Neural crest cell (in vitro differentiated cells): ENCODE measurements around the gene JPH3. TPM values are rescaled to one million over a fixed set of nuclear protein-coding genes. Genes with fewer than 3 reads are reported as not detected.

Experiments
- DNase-seq: peaks from one replicate; pipeline ENCODE4 v3.0.0; 2021; ENCODE audit warnings: low read depth, mixed read lengths, low spot score
- H3K27ac Mint-ChIP-seq: one replicate; pipeline ENCODE4 v1.8.0; 2021; ENCODE audit warnings: mild to moderate bottlenecking, mixed read lengths; ENCODE audit not compliant: unreplicated experiment
- H3K27me3 Mint-ChIP-seq: 2 replicates; pipeline ENCODE4 v1.8.0; 2021; ENCODE audit warnings: low read depth, mild to moderate bottlenecking, mixed read lengths
- H3K36me3 Mint-ChIP-seq: 2 replicates; pipeline ENCODE4 v1.8.0; 2021; ENCODE audit warnings: low read depth, mild to moderate bottlenecking, mixed read lengths
- H3K4me1 Mint-ChIP-seq: 2 replicates; pipeline ENCODE4 v1.8.0; 2021; ENCODE audit warnings: mixed read lengths
- H3K4me3 Mint-ChIP-seq: one replicate; pipeline ENCODE4 v1.8.0; 2021; ENCODE audit warnings: mild to moderate bottlenecking, mixed read lengths
- H3K9me3 Mint-ChIP-seq: 2 replicates; pipeline ENCODE4 v1.8.0; 2021; ENCODE audit warnings: mixed read lengths
- CTCF ChIP-seq: fragments of 200-600 bp; sonication (generic); conservative IDR thresholded peaks from 2 replicates; pipeline ENCODE4 v1.5.0; 2021; ENCODE audit warnings: antibody characterized with exemption, mild to moderate bottlenecking
- total RNA-seq: library from RNA; stranded (reverse); gene quantifications from 2 replicates; pipeline ENCODE4 v1.2.1, GENCODE V29; 2021

Gene JPH3
- total RNA-seq, 1 donor from 2014 or later: 9.1 TPM

GRCh38 chr16:87628940-87629339 is 26.6 kb downstream of the JPH3 start:
- H3K27me3 Mint-ChIP-seq: peaks cover 22% of the 10 kb centered on the region
- TF ChIP-seq CTCF: no peak
- DNase-seq: no peak
- no peak overlapping the region for H3K4me3 Mint-ChIP-seq
- no peak overlapping the region for H3K27ac Mint-ChIP-seq
- H3K9me3 Mint-ChIP-seq: peaks cover 6% of the 10 kb centered on the region
- H3K36me3 Mint-ChIP-seq: no peaks in the 10 kb centered on the region
- H3K4me1 Mint-ChIP-seq: no peaks in the 10 kb centered on the region

GRCh38 chr16:87631067-87631466 is 28.8 kb downstream of the JPH3 start:
- no peak for TF ChIP-seq CTCF
- Mint-ChIP-seq H3K27me3 (peaks cover 24% of the 10 kb centered on the region), H3K9me3 (peaks cover 6% of the 10 kb centered on the region), H3K36me3 (no peaks in the 10 kb centered on the region), H3K27ac (no peak overlapping the region), H3K4me1 (no peaks in the 10 kb centered on the region), H3K4me3 (no peak overlapping the region)
- DNase-seq: no peak

- peaks cover 29% of the 10 kb centered on the region for H3K27me3 Mint-ChIP-seq
- H3K4me3 Mint-ChIP-seq: no peak overlapping the region
- DNase-seq: no peak
- no peaks in the 10 kb centered on the region for H3K36me3 Mint-ChIP-seq
- H3K27ac Mint-ChIP-seq: no peak overlapping the region
- H3K4me1 Mint-ChIP-seq: peaks cover 12% of the 10 kb centered on the region
- peaks cover 6% of the 10 kb centered on the region for H3K9me3 Mint-ChIP-seq
- TF ChIP-seq CTCF: no peak
Measured at GRCh38 chr16:87634411-87634810, 32.1 kb downstream of the JPH3 start.

GRCh38 chr16:87635541-87636049 is 33.3 kb downstream of the JPH3 start:
- peak; percentile 55 for DNase-seq
- H3K9me3 Mint-ChIP-seq: peaks cover 6% of the 10 kb centered on the region
- H3K27me3 Mint-ChIP-seq: peaks cover 33% of the 10 kb centered on the region
- TF ChIP-seq CTCF: peak; percentile 61
- no peak overlapping the region for H3K4me3 Mint-ChIP-seq
- no peaks in the 10 kb centered on the region for H3K36me3 Mint-ChIP-seq
- peaks cover 12% of the 10 kb centered on the region for H3K4me1 Mint-ChIP-seq
- no peak overlapping the region for H3K27ac Mint-ChIP-seq

- H3K4me1 Mint-ChIP-seq: peaks cover 12% of the 10 kb centered on the region
- H3K27ac Mint-ChIP-seq: no peak overlapping the region
- TF ChIP-seq CTCF: peak; percentile 71
- no peak overlapping the region for H3K4me3 Mint-ChIP-seq
- peaks cover 31% of the 10 kb centered on the region for H3K27me3 Mint-ChIP-seq
- DNase-seq: peak; percentile 77
- peaks cover under 1% of the 10 kb centered on the region for H3K9me3 Mint-ChIP-seq
- no peaks in the 10 kb centered on the region for H3K36me3 Mint-ChIP-seq
Measured at GRCh38 chr16:87636050-87636684, 33.9 kb downstream of the JPH3 start.
